Smooth muscle cell (in vitro differentiated cells): Measurements from ENCODE around the gene TUBB1. TPM values are rescaled to one million over a fixed set of nuclear protein-coding genes. Genes with fewer than 3 reads are reported as not detected.

ENCODE experiments used
- DNase-seq: peaks from one replicate; lab custom pipeline; 2025; ENCODE audit not compliant: unreplicated experiment; lab: John Stamatoyannopoulos, UW
- H2AFZ ChIP-seq: fragments of 200-600 bp; sonication (generic); 2 replicates; pipeline ENCODE4 v1.6.0; 2016; ENCODE audit warnings: antibody characterized with exemption, low read depth, mild to moderate bottlenecking
- H3F3A ChIP-seq: fragments of 200-600 bp; sonication (generic); 2 replicates; pipeline ENCODE4 v1.6.0; 2017; ENCODE audit warnings: antibody characterized with exemption, low read depth
- H3K27ac ChIP-seq: fragments of 200-600 bp; sonication (generic); 2 replicates; pipeline ENCODE4 v1.5.1; 2016; ENCODE audit warnings: low read depth, mild to moderate bottlenecking
- H3K27me3 ChIP-seq: fragments of 200-600 bp; sonication (generic); 2 replicates; pipeline ENCODE4 v1.6.1; 2016; ENCODE audit warnings: low read depth, mild to moderate bottlenecking
- H3K36me3 ChIP-seq: fragments of 200-600 bp; sonication (generic); 2 replicates; pipeline ENCODE4 v1.5.1; 2016; ENCODE audit warnings: low read depth
- H3K4me1 ChIP-seq: fragments of 200-600 bp; sonication (generic); 2 replicates; pipeline ENCODE4 v1.5.1; 2016; ENCODE audit warnings: low read depth
- H3K4me2 ChIP-seq: fragments of 200-600 bp; sonication (generic); 2 replicates; pipeline ENCODE4 v1.6.0; 2016; ENCODE audit warnings: mild to moderate bottlenecking
- H3K4me3 ChIP-seq: fragments of 200-600 bp; sonication (generic); 2 replicates; pipeline ENCODE4 v1.5.1; 2016; ENCODE audit warnings: mild to moderate bottlenecking
- H3K79me2 ChIP-seq: fragments of 200-600 bp; sonication (generic); 2 replicates; pipeline ENCODE4 v1.6.0; 2016; ENCODE audit warnings: low read depth, mild to moderate bottlenecking
- H3K9ac ChIP-seq: fragments of 200-600 bp; sonication (generic); 2 replicates; pipeline ENCODE4 v1.6.0; 2016; ENCODE audit warnings: low read depth
- H3K9me3 ChIP-seq: fragments of 200-600 bp; sonication (generic); replicated peaks from 2 replicates; pipeline ENCODE4 v1.5.1; 2016; ENCODE audit warnings: low read depth
- H4K20me1 ChIP-seq: fragments of 200-600 bp; sonication (generic); 2 replicates; pipeline ENCODE4 v1.6.0; 2016; ENCODE audit warnings: low read depth
- CTCF ChIP-seq: fragments of 200-600 bp; sonication (generic); IDR thresholded peaks from 2 replicates; pipeline ENCODE4 v1.5.1; 2017; ENCODE audit warnings: borderline replicate concordance, mild to moderate bottlenecking, antibody characterized with exemption; ENCODE audit not compliant: insufficient read depth, poor library complexity, severe bottlenecking
- WGBS: methylation state at CpG from one replicate; pipeline ENCODE4 v1.1.7; 2016; ENCODE audit warnings: low lambda C conversion rate; 5-methylcytosine and 5-hydroxymethylcytosine counted together
- polyA plus RNA-seq: library from polyadenylated mRNA; unstranded; fragments of >200 nt; fragmentation: Nextera tagmentation; extraction: Ambion mirVana; gene quantifications from 2 replicates; pipeline ENCODE4 v1.2.1, GENCODE V29; 2016
- total RNA-seq: library from RNA; depleted of rRNA; stranded (reverse); fragments of >200 nt; gene quantifications from 2 replicates; pipeline ENCODE4 v1.2.3, GENCODE V29; 2014

Gene TUBB1
- total and polyA plus RNA-seq, 2 experiments from 2014 or later, result 0.67 TPM; not detected in 1

- DNase-seq, result no peak
- no peaks in the 10 kb centered on the region for H3K79me2 ChIP-seq
- no peaks in the 10 kb centered on the region for H3K4me1 ChIP-seq
- H3K9me3 ChIP-seq, result no peaks in the 10 kb centered on the region
- peaks cover 21% of the 10 kb centered on the region for H3K36me3 ChIP-seq
- H3K27ac ChIP-seq, result no peak overlapping the region
- WGBS, result 96% methylated on average over 23 of the region's 23 CpGs
- H3K4me3 ChIP-seq, result no peak overlapping the region
- no peak overlapping the region for H2AFZ ChIP-seq
- no peaks in the 10 kb centered on the region for H4K20me1 ChIP-seq
- H3F3A ChIP-seq, result peaks cover 19% of the 10 kb centered on the region
- no peak for TF ChIP-seq CTCF
- H3K27me3 ChIP-seq, result no peaks in the 10 kb centered on the region
- no peak overlapping the region for H3K9ac ChIP-seq
- no peak overlapping the region for H3K4me2 ChIP-seq
These were observed 25.6 kb upstream of the TUBB1 start for GRCh38 chr20:58993332-58994248.

DNA sequence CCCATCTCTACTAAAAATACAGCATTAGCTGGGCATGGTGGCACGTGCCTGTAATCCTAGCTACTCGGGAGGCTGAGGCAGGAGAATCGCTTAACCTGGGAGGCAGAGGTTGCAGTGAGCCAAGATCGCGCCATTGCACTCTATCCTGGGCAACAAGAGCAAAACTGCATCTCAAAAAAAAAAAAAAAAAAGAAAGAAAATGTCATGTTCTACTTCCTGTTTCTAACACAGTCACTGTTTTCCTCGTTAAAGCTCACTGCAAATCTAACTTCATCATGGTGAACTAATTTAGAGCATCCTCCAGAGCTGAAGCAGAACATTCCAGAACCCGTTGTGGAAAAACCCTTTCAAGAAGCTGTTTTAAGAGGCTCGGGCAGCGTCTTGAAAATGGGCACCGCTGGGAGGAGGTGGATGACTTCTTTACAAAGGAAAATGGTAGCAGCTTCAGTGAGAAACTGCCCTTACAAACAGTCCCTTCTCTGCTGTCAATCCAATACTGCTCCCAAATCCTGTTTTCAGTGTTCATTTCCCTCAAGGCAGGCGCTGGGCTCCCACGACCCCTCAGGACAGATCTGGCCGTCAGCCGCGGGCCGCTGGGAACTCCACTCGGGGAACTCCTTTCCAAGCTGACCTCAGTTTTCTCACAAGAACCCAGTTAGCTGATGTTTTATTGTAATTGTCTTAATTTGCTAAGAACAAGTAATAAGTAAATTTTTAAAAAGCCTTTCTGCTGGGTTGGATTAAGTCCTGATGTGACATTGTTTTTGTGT lies 24.7 kb upstream of the TUBB1 start:
- Histone ChIP-seq H3K36me3 (peaks cover 17% of the 10 kb centered on the region), H3K4me3 (no peak overlapping the region), H3K79me2 (no peaks in the 10 kb centered on the region), H3K4me2 (no peak overlapping the region), H3K4me1 (no peaks in the 10 kb centered on the region), H3K9ac (no peak overlapping the region), H3K9me3 (no peaks in the 10 kb centered on the region), H3K27ac (no peak overlapping the region), H3K27me3 (no peaks in the 10 kb centered on the region), H3F3A (peaks cover 19% of the 10 kb centered on the region), H2AFZ (no peak overlapping the region), H4K20me1 (no peaks in the 10 kb centered on the region)
- DNase-seq, result no peak
- WGBS, result 95% methylated on average over 17 of the region's 17 CpGs
- no peak for TF ChIP-seq CTCF

- 97% methylated on average over 18 of the region's 18 CpGs for WGBS
- no peak overlapping the region for H3K4me3 ChIP-seq
- no peak overlapping the region for H3K4me2 ChIP-seq
- no peaks in the 10 kb centered on the region for H3K4me1 ChIP-seq
- H3K27me3 ChIP-seq, result no peaks in the 10 kb centered on the region
- peaks cover 17% of the 10 kb centered on the region for H3K36me3 ChIP-seq
- no peak for DNase-seq
- no peaks in the 10 kb centered on the region for H4K20me1 ChIP-seq
- H3K79me2 ChIP-seq, result no peaks in the 10 kb centered on the region
- no peaks in the 10 kb centered on the region for H3K9me3 ChIP-seq
- peaks cover 19% of the 10 kb centered on the region for H3F3A ChIP-seq
- no peak overlapping the region for H3K27ac ChIP-seq
- TF ChIP-seq CTCF, result no peak
- H3K9ac ChIP-seq, result no peak overlapping the region
- no peak overlapping the region for H2AFZ ChIP-seq
These were observed 23.6 kb upstream of the TUBB1 start for GRCh38 chr20:58995461-58996225.
